K562 treated with DMSO at 1 percent for 48 hours (cell line): ENCODE measurements around the gene GRM8. TPM values are rescaled to one million over a fixed set of nuclear protein-coding genes. Genes with fewer than 3 reads are reported as not detected.

Source experiments
- total RNA-seq: library from RNA; unstranded; fragments of 300-600 nt; gene quantifications from 2 replicates; pipeline ENCODE4 v1.2.3, GENCODE V29; 2022; ENCODE audit warnings: low replicate concordance; ENCODE audit errors: extremely low read depth

GRM8 gene
- total RNA-seq = not detected in 2 replicates

GRCh38 chr7:127252778-127253280, at the start of gene GRM8:
Gene GRM8, minus strand, starts transcription at chr7:127252941.

Other genes with a start within 250 kb of the GRM8 start
- not detected in 2 replicates for gene ZNF800, start 139.8 kb upstream of the GRM8 start, total RNA-seq